DND-41 (cell line): Measurements from ENCODE around the gene SCT.

Experiments used
- CTCF ChIP-seq: IDR thresholded peaks from 2 replicates; pipeline ENCODE4 v1.5.1; 2012; ENCODE audit warnings: borderline replicate concordance, low read length, moderate library complexity, mild to moderate bottlenecking; ENCODE audit not compliant: poor library complexity, severe bottlenecking; ENCODE audit errors: extremely low read depth
- EZH2 ChIP-seq: IDR thresholded peaks from 3 replicates; pipeline ENCODE4 v1.6.1; 2012; ENCODE audit warnings: borderline replicate concordance, low read depth, mild to moderate bottlenecking, moderate library complexity, low read length, inconsistent platforms; ENCODE audit not compliant: severe bottlenecking

- TF ChIP-seq CTCF (no peak), EZH2 (no peak)
Observed at GRCh38 chr11:579830-580601, 47.0 kb downstream of the SCT start.
